Sigmoid colon (tissue), 3 donors: Measurements from ENCODE around the gene RFXAP.

Experiments
- CTCF ChIP-seq, 4 experiments: fragments of 450-650 bp in 3 of 4; fragments of 200-600 bp in 1 of 4; IDR thresholded peaks; one replicate each; pipeline ENCODE4 v1.5.1; 2016 to 2019; ENCODE audit warnings: antibody characterized with exemption in 4 of 4, mild to moderate bottlenecking in 3 of 4, moderate library complexity in 2 of 4
- POLR2A ChIP-seq, 2 donors: fragments of 450-650 bp; IDR thresholded peaks; one replicate each; pipeline ENCODE4 v1.6.1; 2016; ENCODE audit warnings: antibody characterized with exemption in 2 of 2, mild to moderate bottlenecking in 2 of 2, moderate library complexity in 2 of 2

GRCh38 chr13:36865265-36865664 is 46.2 kb downstream of the RFXAP start:
- no peak for TF ChIP-seq POLR2A (IDR thresholded peaks at IDR 0.05)
- no peak for TF ChIP-seq CTCF (IDR thresholded peaks at IDR 0.05)
